ENCODE data around the gene BHLHE40.
"Not testable (repeated sequence)": the region's sequence is repeated elsewhere in the genome, so short reads cannot be mapped to it uniquely, and the experiment has no call there.

BHLHE40 gene

DNA sequence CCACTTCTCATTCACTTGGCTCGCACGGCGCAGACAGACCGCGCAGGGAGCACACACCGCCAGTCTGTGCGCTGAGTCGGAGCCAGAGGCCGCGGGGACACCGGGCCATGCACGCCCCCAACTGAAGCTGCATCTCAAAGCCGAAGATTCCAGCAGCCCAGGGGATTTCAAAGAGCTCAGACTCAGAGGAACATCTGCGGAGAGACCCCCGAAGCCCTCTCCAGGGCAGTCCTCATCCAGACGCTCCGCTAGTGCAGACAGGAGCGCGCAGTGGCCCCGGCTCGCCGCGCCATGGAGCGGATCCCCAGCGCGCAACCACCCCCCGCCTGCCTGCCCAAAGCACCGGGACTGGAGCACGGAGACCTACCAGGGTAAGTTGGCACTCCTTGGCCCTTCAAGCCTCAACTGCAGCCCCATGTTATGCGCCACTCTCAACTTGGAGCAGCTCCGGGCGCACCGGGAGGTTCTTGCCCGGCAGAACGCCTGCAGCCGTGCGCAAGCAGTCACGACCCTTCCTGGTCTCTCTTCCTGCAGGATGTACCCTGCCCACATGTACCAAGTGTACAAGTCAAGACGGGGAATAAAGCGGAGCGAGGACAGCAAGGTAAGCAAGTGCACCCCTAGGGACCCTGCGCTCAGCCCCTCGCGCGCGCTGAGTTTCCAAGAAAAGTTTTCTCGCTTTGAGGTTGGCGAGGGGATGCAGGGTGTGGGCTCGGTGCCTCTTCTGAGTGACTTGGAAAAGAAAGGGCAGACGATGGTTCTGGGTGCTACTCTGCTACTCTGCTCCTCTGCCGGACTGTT is at the start of gene BHLHE40:
Gene BHLHE40 (plus strand): TSS at position 10 of the 801 bp plus-strand sequence. CDS start 282 bp downstream, at position 292.
- peak in 1 of 2 experiments; percentile 58 for DNase-seq

DNA sequence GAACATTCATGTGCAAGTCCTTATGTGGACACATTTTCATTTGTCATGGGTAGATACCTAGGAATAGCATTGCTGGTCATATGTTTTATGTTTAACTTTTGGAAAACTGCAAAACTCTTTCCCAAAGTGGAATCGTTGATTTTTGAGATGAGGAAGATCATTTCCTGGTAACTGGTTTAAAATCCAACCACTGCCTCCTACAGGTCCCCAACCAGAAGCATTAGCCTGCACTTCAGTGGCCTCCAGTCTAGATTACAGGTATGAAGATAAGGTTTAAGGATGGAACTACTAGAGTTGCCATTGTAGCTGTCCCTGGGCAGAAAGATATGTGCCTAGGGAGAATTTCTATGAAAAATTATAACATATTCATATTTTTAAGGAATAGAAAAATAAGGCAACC is 48.7 kb upstream of the BHLHE40 start:
- DNase-seq, result no peak

DNA sequence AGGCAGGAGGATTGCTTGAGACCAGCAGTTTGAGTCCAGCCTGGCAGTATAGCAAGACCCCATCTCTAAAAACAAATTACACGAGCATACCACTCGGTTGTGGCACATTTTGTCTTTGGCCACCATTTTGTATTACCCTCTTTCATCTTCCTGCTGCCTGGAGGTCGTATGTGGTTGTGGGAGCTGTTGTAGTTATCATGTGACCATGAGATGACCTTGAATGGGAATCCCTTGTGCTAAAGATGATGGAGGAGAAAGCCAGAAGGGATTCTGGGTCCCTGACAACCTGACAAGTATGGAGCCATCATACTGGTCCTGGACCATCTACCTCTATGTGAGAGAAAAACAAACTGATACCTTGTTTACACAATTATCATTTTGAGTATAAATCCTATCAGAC is 45.2 kb upstream of the BHLHE40 start:
- no peak for DNase-seq

DNA sequence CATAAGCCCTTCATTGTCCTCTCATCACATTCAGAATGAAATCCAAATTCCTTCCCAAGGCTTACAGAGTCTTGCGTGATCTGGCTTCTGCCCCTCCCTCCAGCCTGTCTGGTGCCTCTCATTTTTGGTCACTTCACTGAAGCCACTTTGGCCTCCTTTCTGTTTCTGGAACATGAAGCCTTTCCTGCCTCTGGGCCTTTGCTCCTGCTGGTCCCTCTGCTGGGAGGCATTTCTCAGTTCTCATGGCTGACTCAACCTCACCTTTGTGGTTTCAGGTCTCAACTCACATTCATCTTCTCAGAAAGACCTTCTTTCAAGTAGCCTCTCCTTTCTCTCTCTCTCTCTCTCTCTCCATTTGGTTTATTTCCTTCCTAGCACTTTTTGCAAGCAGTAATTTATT is 43.9 kb upstream of the BHLHE40 start:
- DNase-seq, result no peak

DNA sequence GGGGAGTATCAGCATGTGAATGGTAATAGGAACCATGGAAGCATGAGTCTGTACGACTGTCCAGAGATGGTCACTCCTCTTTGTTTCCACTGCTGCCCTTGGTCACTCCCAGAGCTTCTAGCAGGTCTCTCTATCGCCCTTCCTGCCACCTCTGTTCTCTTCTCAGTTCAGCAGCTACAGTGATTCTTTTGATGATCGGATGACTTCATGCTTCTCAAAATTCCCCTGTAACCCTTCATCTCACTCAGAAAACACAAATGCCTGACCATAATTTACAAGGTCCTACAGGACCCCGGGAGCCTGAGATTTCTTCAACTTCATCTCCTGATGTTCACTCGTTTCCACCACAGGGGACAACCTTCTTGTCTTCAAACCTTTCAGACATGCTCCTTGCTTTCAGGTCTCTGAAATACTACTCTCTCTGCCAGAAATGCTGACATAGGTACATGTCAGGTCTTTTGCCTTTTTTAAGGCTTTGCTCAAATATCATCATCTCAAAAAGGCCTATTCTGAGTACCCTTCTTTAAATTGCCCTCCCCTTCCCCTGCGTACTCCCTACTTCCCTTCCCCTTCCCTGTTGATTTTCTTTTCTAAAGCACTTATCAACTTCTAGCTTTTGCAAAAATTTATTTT is 42.1 kb upstream of the BHLHE40 start:
- no peak for DNase-seq

DNA sequence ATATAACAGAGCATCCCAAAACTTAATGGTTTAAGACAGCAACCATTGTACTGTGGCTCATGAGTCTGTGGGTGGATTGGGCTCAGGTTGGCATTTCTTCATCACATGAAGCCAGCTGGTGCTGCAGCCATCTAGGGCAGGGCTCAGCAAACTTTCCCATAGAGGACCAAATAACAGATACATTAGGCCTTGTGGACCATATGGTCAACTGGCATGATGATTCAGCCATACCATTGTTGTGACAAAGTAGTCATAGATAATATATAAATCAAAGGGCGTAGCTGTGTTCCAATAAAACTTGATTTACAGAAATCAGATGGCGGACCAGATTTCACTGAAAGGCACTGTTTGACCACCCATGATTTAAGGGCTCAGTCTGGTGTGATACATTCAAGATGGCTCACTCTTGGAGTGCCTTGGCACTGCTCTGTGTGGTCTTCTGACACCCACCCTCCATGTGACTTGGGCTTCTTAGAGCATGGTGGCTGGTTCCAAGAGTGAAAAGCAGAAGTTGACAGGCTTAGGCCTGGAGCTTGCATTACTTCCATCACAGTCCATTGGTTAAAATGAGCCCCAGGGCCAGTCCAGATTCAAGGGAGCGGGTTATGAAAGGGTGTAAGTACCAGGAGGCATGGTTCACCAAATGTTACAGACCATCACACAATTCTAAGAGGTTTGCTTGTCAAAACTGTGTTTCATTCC is 40.8 kb upstream of the BHLHE40 start:
- no peak for DNase-seq

DNA sequence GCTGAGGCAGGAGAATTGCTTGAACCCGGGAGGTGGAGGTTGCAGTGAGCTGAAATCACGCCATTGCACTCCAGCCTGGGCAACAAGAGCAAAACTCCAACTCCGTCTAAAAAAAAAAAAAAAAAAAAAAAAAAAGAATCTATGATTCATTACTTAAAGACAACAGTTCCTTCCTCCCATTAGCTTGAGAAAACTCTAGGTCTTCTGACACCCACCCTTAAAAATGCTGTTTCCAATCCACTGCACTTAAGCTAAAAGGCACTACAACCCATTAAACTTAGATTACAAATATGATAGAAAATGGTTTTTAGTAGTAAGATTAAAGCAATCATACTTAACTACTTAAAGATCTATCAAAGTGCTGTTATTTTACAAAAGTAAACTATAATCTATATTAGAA is 40.0 kb upstream of the BHLHE40 start:
- DNase-seq, result no peak

DNA sequence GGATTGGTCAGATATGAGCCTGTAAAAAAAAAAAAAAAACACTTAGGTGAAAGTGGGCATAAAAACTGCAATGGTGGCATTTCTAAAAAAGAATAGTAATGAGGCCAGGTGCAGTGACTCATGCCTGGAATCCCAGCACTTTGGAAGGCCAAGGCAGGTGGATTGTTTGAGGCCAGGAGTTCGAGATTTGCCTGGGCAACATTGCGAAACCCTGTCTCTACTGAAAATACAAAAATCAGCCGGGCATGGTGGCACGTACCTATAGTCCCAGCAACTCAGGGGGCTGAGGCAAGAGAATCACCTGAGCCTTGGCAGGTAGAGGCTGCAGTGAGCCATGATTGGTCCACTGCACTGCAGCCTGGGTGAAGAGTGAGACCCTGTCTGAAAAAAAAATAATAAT is 38.3 kb upstream of the BHLHE40 start:
- DNase-seq, result no peak

DNA sequence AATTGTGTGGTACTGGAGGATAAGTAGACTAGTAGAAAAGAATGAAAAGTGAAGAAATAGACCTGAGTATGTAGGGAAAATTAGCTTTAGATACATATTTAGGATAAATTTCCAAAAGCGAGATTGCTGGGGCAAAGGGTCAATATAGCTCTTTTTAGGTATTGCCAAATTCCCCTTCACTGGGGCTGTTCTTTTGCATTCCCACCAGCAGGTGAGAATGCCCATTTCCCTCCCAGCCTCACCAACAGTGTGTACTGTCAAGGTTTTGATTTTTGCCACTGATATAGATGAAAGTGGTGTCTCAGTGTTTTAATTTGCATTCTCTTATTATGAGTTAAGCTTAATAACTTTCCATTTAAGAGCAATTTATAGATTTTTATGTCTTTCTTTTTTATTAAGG is 35.7 kb upstream of the BHLHE40 start:
- DNase-seq, result no peak

DNA sequence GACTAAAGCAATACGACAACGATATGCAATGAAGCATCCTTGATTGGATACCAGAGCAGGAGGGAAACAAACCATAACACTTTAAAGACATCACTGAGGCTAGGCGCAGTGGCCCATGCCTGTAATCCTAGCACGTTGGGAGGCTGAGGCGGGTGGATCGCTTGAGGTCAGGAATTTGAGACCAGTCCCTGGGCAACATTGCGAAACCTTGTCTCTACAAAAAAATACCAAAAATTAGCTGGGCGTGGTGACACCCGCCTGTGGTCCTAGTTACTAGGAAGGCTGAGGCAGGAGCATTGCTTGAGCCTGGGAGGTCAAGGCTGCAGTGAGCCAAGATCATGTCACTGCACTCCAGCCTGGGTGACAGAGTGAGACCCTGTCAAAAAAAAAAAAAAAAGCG is 33.9 kb upstream of the BHLHE40 start:
- DNase-seq, result no peak

DNA sequence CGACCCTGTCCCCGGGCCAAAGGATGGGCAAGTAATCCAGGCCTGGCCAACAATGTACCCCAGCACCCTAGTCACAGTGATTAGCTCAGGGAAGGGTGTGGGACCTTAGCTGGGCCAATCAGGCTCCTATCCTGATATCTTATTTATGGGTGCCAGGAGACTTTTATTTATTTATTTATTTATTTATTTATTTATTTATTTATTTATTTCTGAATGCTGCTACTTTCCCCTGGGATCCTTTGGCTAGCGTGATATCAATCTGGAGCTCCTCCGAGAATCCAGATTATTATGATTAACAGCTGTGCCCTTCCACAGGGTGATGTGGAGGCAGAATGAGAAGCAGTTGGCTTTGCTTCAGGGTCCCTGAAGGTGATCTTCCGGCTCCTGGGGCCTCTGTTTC is 32.2 kb upstream of the BHLHE40 start:
- DNase-seq, result no peak

DNA sequence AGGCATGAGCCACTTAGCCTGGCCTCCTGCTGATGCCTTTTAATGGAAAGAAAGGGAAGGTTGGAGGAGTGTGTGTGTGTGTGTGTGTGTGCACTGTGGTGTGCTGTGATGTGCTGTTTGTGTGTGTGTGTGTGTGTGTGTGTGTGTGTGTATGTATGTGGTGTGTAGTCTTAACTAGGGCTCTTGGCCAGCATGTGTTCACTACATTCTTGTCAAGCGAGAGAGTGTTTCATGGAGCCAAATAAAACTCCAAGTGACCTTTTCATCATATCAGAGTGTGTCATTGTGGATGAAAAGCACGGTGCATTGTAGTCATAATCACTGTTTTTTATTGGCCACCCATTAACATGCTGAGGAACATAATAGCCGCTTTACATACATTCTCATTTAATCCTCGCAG is 30.8 kb upstream of the BHLHE40 start:
- no peak for DNase-seq

DNA sequence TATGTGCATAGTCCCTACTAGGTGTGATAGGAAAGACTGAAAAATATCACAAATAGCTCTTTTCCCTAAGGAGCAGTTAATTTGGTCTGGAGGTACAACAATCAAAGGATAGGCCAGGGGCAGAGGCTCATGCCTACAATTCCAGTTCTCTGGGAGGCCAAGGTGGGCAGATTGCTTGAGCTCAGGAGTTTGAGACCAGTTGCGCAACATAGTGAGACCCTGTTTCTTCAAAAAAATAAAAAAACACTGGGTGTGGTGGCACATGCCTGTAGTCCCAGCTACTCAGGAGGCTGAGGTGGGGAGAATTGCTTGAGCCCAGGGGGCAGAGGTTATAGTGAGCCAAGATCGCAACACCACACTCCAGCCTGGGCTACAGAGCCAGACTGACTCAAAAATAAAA is 30.2 kb upstream of the BHLHE40 start:
- no peak for DNase-seq

DNA sequence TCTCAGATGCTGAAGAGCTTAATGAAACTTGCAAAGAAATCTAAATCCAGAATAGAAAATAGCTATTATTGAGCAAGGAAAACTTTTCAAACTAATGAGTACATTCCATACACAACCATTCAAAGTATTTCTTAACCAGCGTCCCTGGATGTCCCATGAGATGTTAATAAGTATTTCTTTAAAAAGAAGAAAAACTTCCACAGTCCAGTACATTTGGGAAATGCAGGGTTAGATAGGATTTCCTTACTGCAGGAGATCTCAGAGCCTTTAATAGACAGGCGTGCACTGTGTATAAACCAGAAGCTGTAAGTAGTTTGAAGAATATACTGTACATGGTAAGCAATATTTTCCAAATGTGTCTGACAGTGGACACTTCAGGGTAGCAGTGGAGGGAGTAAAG is 29.6 kb upstream of the BHLHE40 start:
- no peak for DNase-seq

DNA sequence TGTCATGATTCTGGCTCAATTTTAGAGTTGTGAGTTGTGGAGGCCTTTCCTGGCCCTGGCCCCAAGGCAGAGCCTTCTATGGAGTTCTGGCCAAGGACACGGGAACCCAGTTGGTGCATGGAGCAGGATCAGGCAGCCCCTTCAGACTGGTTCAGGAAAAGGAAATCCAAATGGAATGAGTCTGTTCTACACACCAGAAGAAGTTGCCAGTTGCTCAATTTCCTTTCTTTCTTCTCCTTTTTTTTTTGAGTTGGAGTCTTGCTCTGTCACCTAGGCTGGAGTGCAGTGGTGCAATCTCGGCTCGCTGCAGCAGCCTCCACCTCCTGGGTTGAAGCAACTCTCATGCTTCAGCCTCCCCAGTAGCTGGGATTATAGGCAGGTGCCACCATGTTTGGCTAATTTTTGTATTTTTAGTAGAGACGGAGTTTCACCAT is 28.9 kb upstream of the BHLHE40 start:
- DNase-seq, result no peak

DNA sequence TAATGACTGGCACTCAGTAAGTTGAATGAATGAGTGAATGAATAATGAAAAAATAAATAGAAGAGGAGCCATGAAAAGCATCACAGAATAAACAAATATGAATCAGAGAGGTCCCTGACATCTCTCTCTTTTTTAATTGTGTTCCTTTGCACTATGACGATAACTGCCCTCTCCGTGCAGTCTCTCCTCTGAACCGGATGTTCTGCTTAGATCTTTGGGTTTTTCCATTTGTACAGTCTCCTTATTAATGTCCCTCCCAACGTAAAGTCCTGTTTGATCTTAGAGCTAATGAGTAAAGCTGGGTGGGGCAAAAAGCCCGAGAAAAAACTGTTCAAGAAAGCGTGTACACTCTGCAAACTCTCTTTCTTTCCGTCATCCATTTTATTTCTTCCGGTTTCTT is 28.3 kb upstream of the BHLHE40 start:
- DNase-seq, result no peak

DNA sequence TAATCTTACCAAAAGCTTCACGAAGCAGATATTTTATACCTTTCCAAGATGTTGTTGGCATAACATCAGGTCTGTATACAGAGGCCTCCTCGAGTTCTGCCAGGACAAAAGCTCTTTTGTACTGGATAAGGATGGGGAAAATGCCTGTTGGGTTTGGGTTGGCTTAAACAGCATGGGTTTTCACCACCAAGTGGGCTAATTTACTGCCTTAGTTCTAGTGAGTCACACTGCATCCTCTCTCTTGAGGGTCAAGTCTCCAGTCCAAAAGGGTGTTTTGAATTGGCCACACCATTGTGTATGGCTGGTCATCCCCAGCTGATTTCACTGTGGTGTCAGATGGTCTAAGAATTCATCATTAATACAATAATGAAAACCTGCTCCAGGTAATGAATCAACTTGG is 26.1 kb upstream of the BHLHE40 start:
- no peak for DNase-seq

DNA sequence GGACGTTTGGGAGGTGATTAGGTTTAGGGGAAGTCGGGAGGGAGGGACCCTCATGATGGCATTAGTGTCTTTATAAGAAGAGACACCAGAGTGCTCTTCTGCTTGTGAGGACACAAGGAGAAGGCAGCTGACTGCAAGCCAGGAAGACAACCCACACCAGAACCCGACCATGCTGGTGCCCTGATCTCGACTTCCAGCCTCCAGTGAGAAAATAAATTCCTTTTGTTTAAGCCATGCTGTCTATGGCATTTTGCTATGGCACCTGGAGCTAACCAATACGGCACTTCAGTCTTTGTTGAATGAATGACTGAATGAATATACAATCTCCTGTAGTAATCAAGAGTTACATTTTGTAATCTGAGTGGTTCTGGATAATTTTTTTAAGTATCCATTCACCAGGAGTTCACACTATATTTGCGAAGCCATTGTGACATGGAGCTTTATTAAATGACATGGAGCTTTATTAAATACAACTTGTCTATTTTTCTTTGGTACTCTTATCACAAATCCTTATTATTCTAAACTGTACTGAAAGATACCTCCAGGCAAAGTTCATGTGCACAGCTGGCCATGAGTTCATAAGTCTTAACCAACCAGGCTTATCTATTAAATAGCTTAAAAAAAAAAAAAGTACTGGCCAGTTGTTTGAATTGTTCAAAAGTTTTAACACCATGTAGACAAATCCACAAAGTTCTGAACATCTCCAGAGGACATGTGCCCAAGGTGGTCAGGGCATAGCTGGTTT is 24.8 kb upstream of the BHLHE40 start:
- no peak for DNase-seq

DNA sequence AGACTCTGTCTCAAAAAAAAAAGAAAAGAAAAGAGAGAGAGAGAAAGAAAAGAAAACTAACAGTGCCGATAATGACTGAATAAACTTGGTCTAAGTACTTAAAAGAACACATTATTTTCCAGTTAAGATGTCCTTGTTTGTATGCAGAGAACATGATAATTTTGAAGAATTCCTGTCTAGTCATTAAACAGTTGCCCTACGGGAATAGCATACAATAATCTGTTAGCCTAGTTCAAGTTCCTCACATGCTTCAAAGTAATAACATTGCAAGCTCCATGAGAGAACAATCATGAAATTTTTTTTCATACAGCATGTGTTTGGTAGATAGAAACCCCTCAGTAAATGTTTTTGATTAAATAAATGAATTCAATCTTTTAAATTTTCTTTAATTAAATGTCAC is 23.1 kb upstream of the BHLHE40 start:
- DNase-seq, result no peak

DNA sequence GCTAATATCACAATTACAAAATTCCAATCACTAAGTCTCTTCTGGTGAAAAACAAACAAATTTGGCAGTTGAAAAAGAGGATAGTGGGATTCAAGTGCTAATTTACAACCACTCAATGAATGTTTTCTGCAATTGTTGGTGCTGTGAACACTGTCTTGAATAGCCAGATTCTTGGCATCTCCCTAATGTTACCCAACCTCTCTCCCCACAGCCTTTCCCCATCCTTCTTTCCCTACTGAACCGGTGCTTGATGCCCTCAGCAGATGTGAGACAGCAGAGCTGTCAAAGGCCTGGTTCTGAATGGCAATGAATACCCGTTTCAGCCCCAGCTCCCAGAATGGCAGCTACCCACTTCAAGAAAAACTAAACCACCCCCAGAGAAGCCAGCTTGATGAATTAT is 22.5 kb upstream of the BHLHE40 start:
- no peak for DNase-seq

DNA sequence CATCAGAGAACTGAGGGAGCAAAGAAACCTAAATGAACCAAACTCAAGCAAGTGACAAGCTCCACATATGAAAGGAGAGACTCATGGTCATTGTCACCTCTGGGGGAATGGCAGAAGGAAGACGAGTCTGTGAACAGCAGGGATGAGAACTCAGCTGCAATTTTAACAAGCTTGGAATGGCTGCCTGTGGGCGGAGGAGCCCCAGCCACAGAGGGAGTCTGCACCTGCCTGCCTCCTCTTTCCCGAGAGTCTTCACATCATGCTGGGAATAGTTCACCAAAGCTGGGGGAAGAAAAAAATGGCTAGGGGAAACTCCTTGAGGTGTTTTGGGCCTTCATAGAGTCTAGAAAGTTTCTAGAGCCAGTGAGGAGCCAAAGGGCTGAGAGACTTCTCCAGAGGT is 21.3 kb upstream of the BHLHE40 start:
- DNase-seq, result no peak

DNA sequence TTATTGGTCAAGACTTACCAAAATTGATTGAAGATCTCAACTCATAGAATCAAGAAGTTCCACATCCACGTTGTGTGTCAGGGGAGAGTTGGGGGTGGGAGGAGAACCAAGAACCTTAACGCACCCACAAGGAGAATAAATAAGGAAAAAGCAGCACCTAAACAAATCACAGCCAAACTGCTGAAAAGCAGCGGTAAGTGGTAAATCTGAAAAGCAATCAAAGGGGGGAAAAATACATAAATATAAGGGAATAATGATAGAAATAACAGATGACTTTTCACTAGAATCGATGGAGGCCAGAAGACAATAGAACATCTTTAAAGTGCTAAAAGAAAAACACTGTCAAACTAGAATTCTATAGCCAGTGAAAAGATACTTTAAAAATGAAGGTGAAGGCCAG is 20.1 kb upstream of the BHLHE40 start:
- DNase-seq, result no peak

DNA sequence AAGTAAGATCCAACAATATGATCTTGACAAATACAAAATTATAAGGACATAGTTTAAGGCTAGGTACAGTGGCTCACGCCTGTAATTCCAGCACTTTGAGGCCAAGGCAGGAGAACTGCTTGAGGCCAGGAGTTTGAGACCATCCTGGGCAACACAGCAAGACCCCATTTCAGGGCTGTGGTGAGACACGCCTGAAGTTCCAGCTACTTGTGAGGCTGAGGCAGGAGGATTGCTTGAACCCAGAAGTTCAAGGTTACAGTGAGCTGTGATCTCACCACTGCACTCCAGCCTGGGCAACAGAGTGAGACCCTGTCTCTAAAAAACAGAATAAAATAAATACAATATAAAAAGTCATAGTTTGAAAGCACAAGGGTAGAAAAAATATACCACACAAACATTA is 17.4 kb upstream of the BHLHE40 start:
- not testable (repeated sequence) for DNase-seq
